Measurements from ENCODE around the gene SIDT1.

Gene SIDT1

GRCh38 chr3:113546414-113546893 is 14.1 kb downstream of the SIDT1 start:
- no peak for DNase-seq

- DNase-seq: no peak
These were observed 16.1 kb downstream of the SIDT1 start for GRCh38 chr3:113548501-113548900.

GRCh38 chr3:113551820-113552219 is 19.5 kb downstream of the SIDT1 start:
- no peak for DNase-seq

- DNase-seq: peak; percentile 39 to 45
These were observed 20.5 kb downstream of the SIDT1 start for GRCh38 chr3:113552851-113553250.

- no peak for DNase-seq
These were observed 22.8 kb downstream of the SIDT1 start for GRCh38 chr3:113555138-113555537.

- no peak for DNase-seq
These were observed 24.1 kb downstream of the SIDT1 start for GRCh38 chr3:113556316-113556945.

- no peak for DNase-seq
These were observed 24.6 kb downstream of the SIDT1 start for GRCh38 chr3:113556946-113557335.

GRCh38 chr3:113557374-113557773 is 25.0 kb downstream of the SIDT1 start:
- no peak for DNase-seq

GRCh38 chr3:113559009-113559408 is 26.7 kb downstream of the SIDT1 start:
- no peak for DNase-seq

GRCh38 chr3:113560271-113560670 is 27.9 kb downstream of the SIDT1 start:
- no peak for DNase-seq

GRCh38 chr3:113560831-113561623 is 28.7 kb downstream of the SIDT1 start:
- peak in 1 of 2 donors; percentile 45 for DNase-seq

GRCh38 chr3:113565555-113565954 is 33.2 kb downstream of the SIDT1 start:
- no peak for DNase-seq

- no peak for DNase-seq
These were observed 37.8 kb downstream of the SIDT1 start for GRCh38 chr3:113570158-113570557.

GRCh38 chr3:113571360-113571759 is 39.0 kb downstream of the SIDT1 start:
- DNase-seq: no peak

- DNase-seq: no peak
These were observed 41.4 kb downstream of the SIDT1 start for GRCh38 chr3:113573728-113574127.

- DNase-seq: no peak
These were observed 41.9 kb downstream of the SIDT1 start for GRCh38 chr3:113574213-113574612.

- no peak for DNase-seq
These were observed 42.9 kb downstream of the SIDT1 start for GRCh38 chr3:113575206-113575605.

GRCh38 chr3:113585228-113585627 is 52.9 kb downstream of the SIDT1 start:
- no peak for DNase-seq

GRCh38 chr3:113585720-113586119 is 53.4 kb downstream of the SIDT1 start:
- no peak for DNase-seq

GRCh38 chr3:113588806-113589205 is 56.5 kb downstream of the SIDT1 start:
- DNase-seq: no peak

- no peak for DNase-seq
These were observed 57.6 kb downstream of the SIDT1 start for GRCh38 chr3:113589971-113590370.

- no peak for DNase-seq
These were observed 58.6 kb downstream of the SIDT1 start for GRCh38 chr3:113590983-113591382.

- no peak for DNase-seq
These were observed 61.7 kb downstream of the SIDT1 start for GRCh38 chr3:113594066-113594465.

GRCh38 chr3:113597596-113598354 is 65.4 kb downstream of the SIDT1 start:
- no peak for DNase-seq
